GM23338 (cell line): ENCODE results near the gene DOCK2.

Source experiments
- CREB1 ChIP-seq: fragments of 250-450 bp; sonication (Bioruptor Pico); IDR thresholded peaks from 2 replicates; pipeline ENCODE4 v1.5.0; 2020; ENCODE audit warnings: low read depth, mild to moderate bottlenecking, moderate library complexity
- CTCF ChIP-seq, 2 experiments: fragments of 200-600 bp in 1 of 2; sonication (generic) in 1 of 2; conservative IDR thresholded peaks; 2 replicates each; pipeline versions ENCODE4 v1.5.1 to v1.6.1; 2016 to 2017; ENCODE audit warnings: antibody characterized with exemption in 2 of 2, low read depth in 2 of 2, mild to moderate bottlenecking in 2 of 2, moderate library complexity in 1 of 2
- EZH2 ChIP-seq: fragments of 200-600 bp; sonication (generic); IDR thresholded peaks from one replicate; pipeline ENCODE4 v1.8.0; 2017; ENCODE audit warnings: antibody characterized with exemption, mild to moderate bottlenecking, low read depth; ENCODE audit not compliant: unreplicated experiment
- EZH2phosphoT487 ChIP-seq: fragments of 200-600 bp; sonication (generic); IDR thresholded peaks from one replicate; pipeline ENCODE4 v1.8.1; 2018; ENCODE audit warnings: antibody characterized with exemption; ENCODE audit not compliant: unreplicated experiment
- JUNB ChIP-seq: IDR thresholded peaks from one replicate; pipeline ENCODE4 v1.6.1; 2016; ENCODE audit warnings: antibody characterized with exemption; ENCODE audit not compliant: unreplicated experiment
- POLR2AphosphoS5 ChIP-seq: IDR thresholded peaks from 2 replicates; pipeline ENCODE4 v1.6.1; 2016; ENCODE audit warnings: antibody characterized with exemption, low read depth
- REST ChIP-seq: IDR thresholded peaks from one replicate; pipeline ENCODE4 v1.6.1; 2018; ENCODE audit warnings: antibody characterized with exemption; ENCODE audit not compliant: unreplicated experiment

- TF ChIP-seq CTCF (conservative IDR thresholded peaks at IDR 0.05; ENCODE audit: low read depth in 2 of 2) (no peak), JUNB (no peak), EZH2 (no peak), EZH2phosphoT487 (no peak), POLR2AphosphoS5 (no peak), CREB1 (CRISPR knock-in tag) (no peak), REST (no peak)
Measured at GRCh38 chr5:170053896-170054295, 416.8 kb downstream of the DOCK2 start.
